Peyer's patch (tissue), 4 donors: ENCODE results near the gene PEX26.

Experiments
- POLR2A ChIP-seq, 2 donors: fragments of 450-650 bp; IDR thresholded peaks; one replicate each; pipeline ENCODE4 v1.5.1; 2017; ENCODE audit warnings: antibody characterized with exemption in 2 of 2, mild to moderate bottlenecking in 2 of 2, moderate library complexity in 2 of 2
- TF ChIP-seq, protein P1 (sequence below), 6 experiments: fragments of 450-650 bp in 4 of 6; fragments of 200-600 bp in 2 of 6; sonication (generic) in 1 of 6; IDR thresholded peaks; one replicate each; pipeline ENCODE4 v1.5.1; 2017 to 2019; ENCODE audit warnings: antibody characterized with exemption in 6 of 6, mild to moderate bottlenecking in 3 of 6, moderate library complexity in 1 of 6

DNA sequence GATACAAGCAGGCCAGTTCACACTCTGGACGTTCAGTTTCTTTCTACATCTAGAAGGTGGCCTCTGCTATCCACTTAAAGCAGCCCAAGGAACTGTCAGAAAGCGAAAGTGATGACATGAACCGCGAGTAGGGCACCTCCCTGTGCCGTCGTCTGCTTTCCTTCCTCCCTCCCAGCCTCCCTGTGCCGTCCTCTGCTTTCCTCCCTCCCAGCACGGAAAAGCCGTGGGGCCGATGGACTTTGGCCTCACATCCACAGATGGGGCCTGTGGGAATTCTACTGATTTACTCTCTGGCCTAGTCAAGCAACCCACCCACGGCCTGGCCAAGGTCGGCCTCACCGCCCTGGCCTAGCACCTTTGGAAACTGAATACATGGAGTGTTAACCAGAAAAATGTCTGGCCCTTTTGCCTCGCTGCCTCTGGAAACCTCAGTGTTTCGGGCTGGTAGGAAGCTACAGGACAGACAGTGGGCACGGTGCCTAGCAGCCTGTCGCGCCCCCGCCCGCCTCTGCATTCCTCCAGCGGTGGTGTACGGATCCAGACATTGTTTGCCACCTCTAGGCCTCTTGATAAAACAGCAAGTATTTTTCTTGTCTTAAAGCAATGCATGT, 14.2 kb downstream of the PEX26 start:
- TF ChIP-seq, protein P1, sequence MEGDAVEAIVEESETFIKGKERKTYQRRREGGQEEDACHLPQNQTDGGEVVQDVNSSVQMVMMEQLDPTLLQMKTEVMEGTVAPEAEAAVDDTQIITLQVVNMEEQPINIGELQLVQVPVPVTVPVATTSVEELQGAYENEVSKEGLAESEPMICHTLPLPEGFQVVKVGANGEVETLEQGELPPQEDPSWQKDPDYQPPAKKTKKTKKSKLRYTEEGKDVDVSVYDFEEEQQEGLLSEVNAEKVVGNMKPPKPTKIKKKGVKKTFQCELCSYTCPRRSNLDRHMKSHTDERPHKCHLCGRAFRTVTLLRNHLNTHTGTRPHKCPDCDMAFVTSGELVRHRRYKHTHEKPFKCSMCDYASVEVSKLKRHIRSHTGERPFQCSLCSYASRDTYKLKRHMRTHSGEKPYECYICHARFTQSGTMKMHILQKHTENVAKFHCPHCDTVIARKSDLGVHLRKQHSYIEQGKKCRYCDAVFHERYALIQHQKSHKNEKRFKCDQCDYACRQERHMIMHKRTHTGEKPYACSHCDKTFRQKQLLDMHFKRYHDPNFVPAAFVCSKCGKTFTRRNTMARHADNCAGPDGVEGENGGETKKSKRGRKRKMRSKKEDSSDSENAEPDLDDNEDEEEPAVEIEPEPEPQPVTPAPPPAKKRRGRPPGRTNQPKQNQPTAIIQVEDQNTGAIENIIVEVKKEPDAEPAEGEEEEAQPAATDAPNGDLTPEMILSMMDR (IDR thresholded peaks at IDR 0.05), result peak in 3 of 6 experiments; percentile 24 to 32 (median 31)
- TF ChIP-seq POLR2A (IDR thresholded peaks at IDR 0.05), result peak in 1 of 2 donors; percentile 55
